Adrenal gland (tissue), 5 donors: Measurements from ENCODE around the gene EBF3.

Source experiments
- POLR2A ChIP-seq, 2 donors: fragments of 450-650 bp; IDR thresholded peaks; one replicate each; pipeline ENCODE4 v1.6.1; 2017; ENCODE audit warnings: antibody characterized with exemption in 2 of 2, mild to moderate bottlenecking in 2 of 2, moderate library complexity in 1 of 2
- TF ChIP-seq, protein P1 (sequence below), 6 experiments: fragments of 450-650 bp in 4 of 6; fragments of 200-600 bp in 2 of 6; sonication (generic) in 1 of 6; IDR thresholded peaks; 1 replicate in 5 of 6; 2 replicates in 1 of 6; pipeline versions ENCODE4 v1.5.1 to v1.8.0; 2016 to 2021; ENCODE audit warnings: antibody characterized with exemption in 6 of 6, mild to moderate bottlenecking in 2 of 6, moderate library complexity in 1 of 6
- donor health status: DM: no; HTN: no; CAD: no.

GRCh38 chr10:129897871-129898626, 66.0 kb downstream of the EBF3 start:
- TF ChIP-seq, protein P1, sequence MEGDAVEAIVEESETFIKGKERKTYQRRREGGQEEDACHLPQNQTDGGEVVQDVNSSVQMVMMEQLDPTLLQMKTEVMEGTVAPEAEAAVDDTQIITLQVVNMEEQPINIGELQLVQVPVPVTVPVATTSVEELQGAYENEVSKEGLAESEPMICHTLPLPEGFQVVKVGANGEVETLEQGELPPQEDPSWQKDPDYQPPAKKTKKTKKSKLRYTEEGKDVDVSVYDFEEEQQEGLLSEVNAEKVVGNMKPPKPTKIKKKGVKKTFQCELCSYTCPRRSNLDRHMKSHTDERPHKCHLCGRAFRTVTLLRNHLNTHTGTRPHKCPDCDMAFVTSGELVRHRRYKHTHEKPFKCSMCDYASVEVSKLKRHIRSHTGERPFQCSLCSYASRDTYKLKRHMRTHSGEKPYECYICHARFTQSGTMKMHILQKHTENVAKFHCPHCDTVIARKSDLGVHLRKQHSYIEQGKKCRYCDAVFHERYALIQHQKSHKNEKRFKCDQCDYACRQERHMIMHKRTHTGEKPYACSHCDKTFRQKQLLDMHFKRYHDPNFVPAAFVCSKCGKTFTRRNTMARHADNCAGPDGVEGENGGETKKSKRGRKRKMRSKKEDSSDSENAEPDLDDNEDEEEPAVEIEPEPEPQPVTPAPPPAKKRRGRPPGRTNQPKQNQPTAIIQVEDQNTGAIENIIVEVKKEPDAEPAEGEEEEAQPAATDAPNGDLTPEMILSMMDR (IDR thresholded peaks at IDR 0.05), result no peak
- no peak for TF ChIP-seq POLR2A (IDR thresholded peaks at IDR 0.05)
